ENCODE results near the gene TTC4.

Gene TTC4

GRCh38 chr1:54706419-54706818 lies 9.2 kb upstream of the TTC4 start:
- no peak for DNase-seq

DNA sequence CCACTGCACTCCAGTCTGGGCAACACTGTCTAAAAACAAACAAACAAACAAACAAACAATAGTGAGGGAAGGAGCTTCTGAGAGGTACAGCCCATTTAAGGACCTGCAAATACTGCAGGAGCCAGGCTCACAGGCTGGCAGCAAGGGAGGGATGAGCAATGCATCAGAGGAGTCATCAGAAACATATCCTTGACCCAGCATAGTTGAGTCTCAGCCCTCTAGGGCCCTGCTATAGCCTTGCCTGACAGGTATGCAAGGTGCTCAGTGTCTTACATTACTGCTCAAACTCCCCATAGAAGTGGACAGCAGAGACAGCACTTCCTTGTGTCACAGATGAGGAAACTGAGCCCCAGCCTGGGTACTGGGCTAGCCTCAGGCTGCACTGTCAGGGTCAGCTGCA lies 7.3 kb upstream of the TTC4 start:
- DNase-seq: no peak

DNA sequence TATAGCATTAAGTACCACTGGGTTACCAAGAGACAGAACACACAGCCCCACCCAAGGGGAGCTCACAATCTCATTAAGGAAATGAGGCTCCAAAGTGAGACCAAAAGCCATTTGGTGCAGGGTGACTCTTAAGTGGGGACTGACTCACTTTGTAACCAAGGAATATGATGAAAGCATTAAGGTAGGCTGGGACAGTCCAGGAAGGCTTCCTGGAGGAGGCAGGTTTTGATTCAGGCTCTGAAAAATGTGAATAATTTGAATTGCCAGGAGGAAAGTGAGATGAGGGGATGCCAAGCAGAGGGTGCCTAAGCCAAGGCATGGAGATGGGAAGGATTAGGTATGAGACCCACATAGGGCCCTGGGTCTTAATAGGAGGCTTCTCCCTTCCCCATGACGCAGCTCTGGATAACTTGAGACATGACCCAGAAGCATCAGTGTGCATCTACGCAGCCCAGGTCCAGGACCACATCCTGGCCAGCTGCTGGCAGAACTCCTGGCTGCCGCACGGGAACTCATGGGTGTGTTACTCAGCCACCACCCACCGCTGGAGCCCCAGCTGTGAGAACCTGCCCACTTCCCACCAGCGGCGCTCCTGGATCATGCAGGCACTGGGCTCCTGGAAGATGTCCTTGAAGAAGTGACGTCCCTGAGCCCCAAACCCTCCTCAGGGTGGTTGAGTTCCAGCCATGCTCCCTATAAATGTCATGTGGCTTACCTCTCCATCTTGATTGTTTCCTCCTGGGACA lies 5.9 kb upstream of the TTC4 start:
- DNase-seq: no peak

- DNase-seq: no peak
Measured at GRCh38 chr1:54710434-54710833, 5.2 kb upstream of the TTC4 start.

DNA sequence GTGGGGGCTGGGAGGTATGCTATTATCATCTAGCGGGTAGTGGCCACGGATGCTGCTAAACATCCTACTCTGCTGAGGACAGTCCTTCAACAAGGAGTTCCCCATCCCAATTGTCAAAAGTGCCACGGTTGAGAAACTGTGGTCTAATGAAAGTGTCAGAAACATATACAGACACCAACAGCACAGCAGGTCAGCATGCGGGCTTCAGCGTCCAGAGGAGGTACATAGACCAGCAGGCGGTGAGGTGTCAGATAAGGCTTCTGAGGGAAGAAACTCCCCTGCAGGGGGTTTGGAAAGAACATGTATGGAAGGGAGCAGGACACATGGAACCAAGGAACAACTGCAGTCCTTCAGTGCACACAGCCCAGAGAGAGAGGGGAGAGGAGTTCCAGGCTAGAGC lies 4.8 kb upstream of the TTC4 start:
- no peak for DNase-seq

DNA sequence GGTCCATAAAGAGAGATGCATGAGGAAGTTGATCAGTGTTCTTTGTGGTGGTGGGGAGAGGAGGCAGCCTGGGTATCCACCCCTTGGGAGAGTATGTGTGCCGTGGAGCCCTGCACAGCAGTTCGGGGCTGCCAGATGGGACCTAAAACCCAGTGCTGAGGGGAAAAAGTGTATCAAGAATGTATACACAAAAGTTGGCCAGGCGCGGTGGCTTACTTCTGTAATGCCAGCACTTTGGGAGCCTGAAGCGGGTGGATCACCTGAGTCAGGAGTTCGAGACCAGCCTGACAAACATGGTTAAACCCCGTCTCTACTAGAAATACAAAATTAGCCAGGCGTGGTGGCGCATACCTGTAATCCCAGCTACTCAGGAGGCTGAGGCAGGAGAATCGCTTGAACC lies 4.1 kb upstream of the TTC4 start:
- no peak for DNase-seq

- DNase-seq: no peak
Measured at GRCh38 chr1:54714881-54715492, 674 bp upstream of the TTC4 start.

DNA sequence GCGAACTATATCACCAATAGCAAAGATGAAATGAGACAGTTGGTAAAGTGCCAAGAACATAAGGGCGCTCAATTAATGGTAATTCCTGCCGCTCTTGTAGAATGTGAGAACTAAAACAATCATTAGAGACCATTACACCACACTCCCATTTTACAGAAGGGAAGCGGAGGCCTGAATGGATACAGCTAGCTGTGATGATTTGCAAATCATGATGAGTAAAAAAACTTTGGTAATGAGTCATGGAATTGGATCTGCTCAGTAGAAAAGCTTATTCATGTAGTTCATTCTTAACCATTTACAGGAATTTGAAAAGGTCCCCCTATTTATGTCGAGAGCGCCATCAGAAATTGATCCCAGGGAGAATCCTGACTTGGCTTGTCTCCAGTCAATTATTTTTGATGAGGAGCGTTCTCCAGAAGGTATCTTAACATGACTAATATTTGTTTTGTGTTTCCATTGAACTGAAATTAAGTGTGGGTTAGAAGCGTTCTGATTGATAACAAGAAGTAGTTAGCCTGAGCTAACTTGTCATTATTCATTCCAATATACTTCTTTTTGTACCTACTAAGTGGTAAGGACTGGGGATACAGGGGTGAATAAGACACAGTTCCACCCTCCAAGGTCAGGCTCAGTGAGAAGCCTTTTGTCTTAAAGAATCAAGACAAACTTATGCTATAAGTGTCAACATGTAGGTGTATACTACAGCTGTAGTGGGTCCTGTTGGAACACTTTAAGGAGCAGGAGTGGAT lies 812 bp downstream of the TTC4 start:
- DNase-seq: no peak

- no peak for DNase-seq
Measured at GRCh38 chr1:54721719-54722118, 6.1 kb downstream of the TTC4 start.

- no peak for DNase-seq
Measured at GRCh38 chr1:54723985-54724384, 8.3 kb downstream of the TTC4 start.

DNA sequence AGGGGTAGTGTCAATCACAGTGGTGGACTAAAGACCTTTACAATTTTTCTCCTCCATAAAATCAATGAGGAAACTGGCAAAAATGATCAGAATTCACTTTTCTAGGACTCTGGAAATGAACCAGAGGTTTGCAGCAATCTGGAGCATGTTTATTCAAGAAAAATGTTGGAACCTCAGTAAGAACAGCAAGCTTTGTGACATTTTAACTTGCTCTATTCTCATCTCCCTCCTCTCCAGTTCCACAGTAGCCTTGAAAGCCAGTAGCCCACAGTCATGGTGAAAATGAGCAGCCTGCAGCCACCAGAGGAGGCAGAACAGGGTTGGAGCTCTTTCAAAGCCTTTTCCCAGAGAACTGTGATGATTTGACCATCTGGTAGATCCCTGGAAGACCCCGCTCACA lies 9.1 kb downstream of the TTC4 start:
- no peak for DNase-seq

DNA sequence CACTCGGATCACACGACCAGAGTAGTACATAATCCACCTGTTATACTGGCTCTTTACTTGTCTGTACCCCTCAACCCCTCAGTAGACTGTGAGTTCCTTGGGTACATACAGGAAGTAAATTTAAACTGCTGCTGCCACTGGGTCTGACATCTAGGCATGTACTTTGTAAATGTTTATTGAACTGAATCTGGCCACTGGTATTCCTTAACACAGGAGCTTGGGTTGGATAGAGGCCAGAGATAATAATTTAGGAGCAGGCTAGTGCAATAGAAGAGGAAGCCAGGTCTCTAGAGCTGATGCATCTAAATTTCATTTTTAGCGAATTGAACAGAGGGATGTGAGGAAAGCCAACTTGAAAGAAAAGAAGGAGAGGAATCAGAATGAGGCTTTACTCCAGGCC lies 12.4 kb downstream of the TTC4 start:
- no peak for DNase-seq

DNA sequence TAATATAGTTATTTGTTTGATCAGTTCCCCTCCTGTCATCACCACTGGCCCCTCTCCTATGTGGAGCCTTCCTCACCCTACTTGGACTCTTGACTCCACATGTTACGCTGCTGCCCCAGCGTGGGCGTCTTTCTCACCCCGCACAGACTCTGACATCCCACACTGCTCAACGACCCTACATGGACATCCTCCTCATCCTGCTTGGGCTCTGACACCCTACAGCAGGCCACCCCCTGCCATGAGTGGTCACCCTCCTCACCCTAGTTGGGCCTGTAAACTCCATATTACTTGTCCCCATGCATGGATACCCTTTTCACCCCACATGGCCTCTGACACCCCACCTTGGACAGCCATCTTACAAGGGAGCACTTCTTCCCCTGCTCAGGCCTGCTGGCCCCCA lies 21.0 kb downstream of the TTC4 start:
- DNase-seq: no peak

DNA sequence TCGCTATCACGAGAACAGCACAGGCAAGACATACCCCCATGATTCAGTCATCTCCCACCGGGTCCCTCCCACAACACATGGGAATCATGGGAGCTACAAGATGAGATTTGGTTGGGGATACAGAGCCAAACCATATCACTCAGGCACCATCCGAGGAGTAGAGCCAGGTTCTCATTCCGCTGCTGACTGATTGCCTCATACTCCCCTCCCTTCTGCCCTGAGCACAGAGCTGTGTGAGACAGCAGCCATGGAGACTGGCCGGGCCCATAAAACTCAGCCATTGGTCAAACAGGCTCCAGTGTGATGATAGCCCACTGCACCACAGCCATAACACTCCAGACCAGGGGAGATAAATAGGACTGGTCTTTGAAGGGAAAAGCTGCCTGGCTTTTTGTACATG lies 22.6 kb downstream of the TTC4 start:
- no peak for DNase-seq

- no peak for DNase-seq
Measured at GRCh38 chr1:54741531-54741930, 25.9 kb downstream of the TTC4 start.

GRCh38 chr1:54742282-54742681 lies 26.6 kb downstream of the TTC4 start:
- DNase-seq: no peak

- no peak for DNase-seq
Measured at GRCh38 chr1:54743416-54744226, 28.0 kb downstream of the TTC4 start.

DNA sequence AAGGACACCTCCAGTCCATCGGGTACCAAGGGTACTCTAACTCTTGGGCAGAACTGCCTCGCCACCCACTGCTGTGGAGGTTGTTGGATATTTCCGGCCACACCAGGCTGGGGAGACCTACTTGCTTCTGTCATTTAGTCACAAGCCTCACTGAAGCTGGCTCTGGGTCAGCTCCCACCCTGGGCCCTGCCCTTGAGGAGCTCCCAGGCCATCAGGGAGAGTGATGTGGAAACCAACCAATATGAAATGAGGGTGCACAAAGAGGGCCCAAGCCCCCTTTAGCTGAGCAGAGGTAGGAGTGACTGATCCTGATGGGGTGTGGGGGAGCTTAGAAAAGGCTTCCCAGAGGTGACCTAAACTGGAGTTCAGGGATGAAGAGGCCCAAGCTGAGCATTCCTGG lies 29.0 kb downstream of the TTC4 start:
- DNase-seq: no peak

- DNase-seq: no peak
Measured at GRCh38 chr1:54745274-54745673, 29.6 kb downstream of the TTC4 start.

DNA sequence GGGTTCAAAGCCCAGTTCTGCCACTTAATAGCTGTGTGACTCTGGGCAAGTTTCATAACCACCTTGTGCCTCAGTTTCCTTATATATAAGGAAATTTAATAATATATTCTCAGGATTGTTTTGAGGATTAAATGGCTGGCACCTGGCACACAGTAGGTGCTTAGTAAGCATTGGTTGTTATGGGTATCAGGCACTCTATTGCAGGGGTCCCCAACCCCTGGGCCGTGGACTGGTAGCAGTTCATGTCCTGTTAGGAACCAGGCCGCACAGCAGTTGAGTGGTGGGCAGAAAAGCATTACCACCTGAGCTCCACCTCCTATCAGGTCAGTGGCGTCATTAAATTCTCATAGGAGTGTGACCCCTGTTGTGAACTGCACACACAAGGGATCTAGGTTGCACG lies 30.2 kb downstream of the TTC4 start:
- DNase-seq: no peak

DNA sequence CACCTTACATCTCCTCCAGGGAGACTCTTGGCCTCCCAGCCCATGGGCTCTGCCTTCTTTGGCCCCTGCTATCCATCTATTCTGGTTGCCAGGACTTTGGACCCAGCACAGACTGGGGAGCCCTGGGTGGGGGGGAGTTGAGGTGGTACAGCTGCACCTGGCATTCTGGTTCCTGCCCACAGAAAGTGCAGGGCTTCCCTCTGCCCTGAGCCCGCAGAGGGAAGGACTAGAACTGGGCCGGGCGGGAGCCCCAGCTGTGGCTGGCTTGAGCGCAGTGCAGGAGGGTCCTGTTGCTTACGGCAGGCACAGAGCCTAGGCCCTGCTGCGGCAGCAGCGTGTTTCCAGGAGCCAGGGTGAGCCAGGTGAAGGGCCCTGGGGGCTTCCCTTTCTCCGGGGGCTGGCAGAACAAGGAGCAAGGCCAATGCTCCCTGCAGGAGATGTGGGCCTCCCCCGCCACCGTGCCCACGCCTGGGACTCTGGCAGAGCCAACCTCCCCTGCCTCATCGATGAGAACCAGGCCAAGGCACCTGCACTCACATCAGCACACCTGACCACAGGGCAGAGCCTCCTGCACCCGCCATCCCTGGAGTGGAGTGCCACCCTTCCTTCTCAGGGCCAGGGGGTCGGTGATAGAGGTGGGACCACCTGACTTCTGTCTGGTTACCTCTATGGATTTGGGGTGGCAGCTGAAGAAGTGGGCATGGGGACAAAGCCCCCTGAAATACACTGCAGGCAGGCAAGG lies 32.6 kb downstream of the TTC4 start:
- DNase-seq: no peak

- DNase-seq: no peak
Measured at GRCh38 chr1:54750596-54750995, 34.9 kb downstream of the TTC4 start.

GRCh38 chr1:54751426-54751825 lies 35.8 kb downstream of the TTC4 start:
- no peak for DNase-seq

All from NCI-H524 treated with DMSO at 0.1 percent for 48 hours (cell line).